GM18499 (cell line): ENCODE results near the gene SH3GL1.

Experiments
- ATAC-seq: cut with Tn5 transposase; IDR thresholded peaks from one replicate; pipeline ENCODE4 v1.9.1; 2021; ENCODE audit warnings: moderate number of reproducible peaks; ENCODE audit not compliant: insufficient read depth, unreplicated experiment

Gene SH3GL1, protein sequence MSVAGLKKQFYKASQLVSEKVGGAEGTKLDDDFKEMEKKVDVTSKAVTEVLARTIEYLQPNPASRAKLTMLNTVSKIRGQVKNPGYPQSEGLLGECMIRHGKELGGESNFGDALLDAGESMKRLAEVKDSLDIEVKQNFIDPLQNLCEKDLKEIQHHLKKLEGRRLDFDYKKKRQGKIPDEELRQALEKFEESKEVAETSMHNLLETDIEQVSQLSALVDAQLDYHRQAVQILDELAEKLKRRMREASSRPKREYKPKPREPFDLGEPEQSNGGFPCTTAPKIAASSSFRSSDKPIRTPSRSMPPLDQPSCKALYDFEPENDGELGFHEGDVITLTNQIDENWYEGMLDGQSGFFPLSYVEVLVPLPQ

DNA sequence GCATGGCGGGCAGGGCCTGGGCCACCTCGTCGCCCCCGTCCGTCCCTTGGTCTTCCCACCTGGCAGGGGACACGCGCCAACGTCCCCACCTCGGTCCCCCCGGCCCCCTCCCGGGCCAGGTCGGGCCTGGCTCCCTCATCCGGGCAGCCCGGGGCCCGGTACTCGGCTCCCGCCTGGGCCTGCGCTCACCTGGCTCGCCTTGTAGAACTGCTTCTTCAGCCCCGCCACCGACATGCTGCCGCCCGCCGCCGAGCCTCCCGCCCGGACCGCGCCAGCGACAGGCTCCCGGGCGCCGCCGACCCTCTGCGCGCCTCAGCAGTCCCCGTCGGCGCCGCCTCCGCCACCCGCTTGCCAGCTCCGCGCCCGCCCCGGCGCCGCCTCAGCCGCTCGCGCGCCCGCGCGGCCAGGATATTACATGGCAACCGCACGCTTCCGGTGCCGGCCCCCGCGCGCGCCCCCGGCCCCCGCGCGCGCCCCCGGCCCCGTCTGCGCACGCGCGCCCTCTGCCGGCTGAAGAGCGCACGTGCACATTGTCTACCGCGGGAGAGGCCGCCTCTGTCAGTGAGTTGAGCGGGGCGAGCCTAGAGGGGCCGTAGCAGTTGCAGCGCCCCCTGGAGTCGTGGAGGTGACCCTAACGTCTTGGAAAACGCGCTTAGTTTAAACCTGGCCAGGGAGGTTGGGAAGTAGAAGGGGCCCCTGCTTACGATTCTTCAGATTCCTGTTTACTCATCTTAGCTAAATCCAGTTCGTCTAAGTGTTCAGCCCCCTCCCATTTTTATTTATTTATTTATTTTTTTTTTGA lies at the start of gene SH3GL1:
SH3GL1 (minus strand) TSS at position 413 of the 802 bp plus-strand sequence; CDS start at position 234, 179 bp downstream.
- ATAC-seq = no peak

DNA sequence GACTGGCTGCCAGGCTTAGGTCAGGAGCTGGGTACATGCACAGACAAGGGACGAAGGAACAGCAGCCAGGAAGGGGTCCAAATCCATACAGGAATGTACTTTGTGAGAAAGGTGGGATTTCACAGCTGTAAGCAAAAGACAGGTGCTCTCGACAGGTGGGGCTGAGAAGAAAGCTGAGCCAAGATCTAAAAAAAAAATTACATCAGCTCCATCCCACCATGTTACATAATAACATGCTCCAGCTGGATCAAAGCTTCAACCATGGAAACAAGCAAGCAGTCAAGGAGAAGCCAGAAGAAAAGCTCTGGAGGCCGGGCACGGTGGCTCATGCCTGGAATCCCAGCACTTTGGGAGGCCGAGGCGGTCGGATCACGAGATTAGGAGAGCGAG lies 49.3 kb upstream of the SH3GL1 start:
- no peak for ATAC-seq

DNA sequence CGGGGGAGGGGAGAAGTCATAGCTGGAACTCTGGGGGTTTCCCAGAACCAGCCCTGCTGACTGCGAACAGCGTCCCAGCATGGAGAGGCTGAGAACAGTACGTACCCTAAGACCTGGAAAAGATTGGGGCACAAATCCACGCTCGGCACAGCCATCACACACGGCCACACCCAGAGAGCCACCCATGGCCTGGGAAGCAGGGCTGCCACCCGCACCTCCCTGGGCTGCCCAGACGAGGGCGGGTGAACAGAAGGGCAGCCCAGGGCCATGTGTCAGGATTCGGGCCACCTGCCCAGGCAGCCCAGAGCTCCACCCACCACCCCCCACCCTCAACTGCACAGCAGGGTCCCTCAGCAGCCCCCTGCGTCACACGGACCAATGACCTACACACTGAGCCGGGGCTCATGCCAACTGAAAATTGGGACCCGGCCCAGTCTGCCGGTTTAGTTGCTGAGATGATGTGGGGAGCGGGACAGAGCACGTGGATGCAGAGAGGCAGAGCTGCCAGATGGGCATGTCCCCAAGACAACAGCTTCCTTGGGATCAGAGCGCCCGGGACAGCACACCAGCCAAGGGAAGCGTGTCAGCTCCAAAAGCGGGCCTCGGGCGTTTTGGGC lies 48.8 kb upstream of the SH3GL1 start:
- ATAC-seq = no peak

DNA sequence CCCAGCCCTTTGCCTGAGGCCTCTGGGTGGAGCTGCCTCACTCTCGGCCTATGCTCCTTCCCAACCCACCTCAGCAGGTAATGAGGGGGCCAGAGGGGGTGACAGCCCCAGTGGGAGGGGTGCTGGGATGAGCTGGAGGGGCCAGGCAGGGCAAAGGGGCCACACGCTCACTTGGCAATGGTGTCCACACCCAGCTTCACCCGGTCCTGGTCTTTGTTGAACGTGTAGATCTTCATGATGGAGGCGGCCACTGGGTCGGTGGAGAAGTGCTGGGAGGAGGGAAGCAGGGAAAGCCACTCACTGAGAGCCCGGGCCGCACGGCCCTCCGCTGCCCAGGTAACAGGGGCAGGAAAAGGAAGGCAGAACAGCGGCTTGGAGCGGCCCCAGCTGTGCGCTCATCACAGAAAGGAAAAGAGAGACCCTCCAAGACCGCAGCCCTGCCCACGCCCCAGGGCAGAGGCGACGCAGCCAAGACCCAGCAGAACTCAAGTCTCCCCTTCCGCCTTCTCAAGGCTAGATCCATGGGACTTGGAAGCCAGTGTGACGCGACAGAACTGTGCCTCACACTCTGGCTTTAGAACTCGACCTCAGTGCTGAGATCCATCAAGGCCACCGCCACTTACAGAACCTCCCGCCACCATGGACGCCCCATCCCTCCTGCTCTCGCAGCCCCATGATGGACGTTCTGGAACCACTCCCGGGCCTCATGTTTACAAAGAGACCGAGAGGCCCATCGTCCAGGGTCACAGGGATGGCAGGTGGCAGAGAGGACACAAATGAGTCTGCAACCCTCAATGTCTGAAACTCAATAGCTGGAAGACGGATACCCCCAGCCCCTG lies 48.0 kb upstream of the SH3GL1 start:
- no peak for ATAC-seq

DNA sequence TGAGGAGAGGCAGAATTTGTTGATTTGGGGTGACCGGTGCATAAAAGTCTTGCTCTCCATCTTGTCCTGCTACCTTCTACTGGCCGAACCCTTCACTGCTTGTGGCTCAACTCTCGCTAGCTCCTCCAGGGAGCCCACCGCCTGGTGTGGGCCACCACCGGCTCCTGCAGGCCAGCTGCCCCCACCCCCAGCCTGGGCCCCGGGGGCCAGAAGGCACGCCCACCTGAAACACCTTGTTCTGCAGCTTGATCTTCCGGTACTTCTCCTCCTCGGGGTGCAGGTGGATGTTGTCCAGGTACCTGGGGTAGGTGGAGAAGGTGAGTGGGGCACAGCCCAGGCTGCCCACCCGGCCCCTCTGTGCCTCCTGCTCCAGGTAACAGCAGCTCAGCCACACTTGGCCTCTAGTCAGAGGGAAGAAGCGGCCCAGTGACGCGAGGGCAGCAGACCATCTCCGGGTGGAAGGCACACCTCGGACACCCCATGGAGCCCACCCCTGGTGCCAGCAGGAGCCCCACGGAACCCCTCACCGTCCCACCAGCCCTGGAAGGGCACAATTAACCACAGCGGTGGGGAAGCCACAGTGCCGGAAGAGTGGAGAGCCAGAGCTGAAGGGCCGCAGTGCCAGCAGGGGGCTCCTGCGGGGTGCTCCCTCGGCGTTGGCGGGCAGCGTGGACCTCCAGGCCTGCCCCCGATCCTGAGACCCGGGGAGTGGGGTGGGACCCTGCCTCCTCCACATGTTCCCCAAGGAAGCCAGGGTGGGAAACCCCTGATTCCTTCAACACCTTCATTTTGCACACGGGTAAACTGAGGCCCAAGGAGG lies 47.2 kb upstream of the SH3GL1 start:
- ATAC-seq = no peak

DNA sequence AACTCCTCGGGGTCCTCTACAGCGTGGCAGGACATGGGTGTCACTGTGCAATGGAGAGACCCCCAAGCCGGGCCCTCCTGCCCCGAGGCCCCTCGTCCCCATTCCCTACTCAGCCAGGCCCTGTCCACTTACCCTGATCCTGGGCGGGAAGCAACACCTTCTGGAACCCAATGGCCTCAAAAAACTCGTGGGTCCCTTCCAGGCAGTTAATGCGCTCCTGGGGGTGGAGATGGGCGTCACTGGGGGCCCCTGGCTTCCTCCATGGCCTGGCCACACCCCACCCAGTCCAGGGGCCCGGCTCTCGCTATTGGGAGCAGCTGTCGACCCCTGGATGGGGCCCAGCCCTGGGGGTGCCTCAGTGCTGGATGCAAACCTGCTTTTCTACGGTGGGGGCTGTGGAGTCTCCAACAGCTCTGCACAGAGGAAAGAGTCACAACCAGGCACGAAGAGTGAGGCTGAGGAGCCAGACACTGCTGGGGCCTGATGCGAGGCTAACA lies 46.4 kb upstream of the SH3GL1 start:
- ATAC-seq = no peak

DNA sequence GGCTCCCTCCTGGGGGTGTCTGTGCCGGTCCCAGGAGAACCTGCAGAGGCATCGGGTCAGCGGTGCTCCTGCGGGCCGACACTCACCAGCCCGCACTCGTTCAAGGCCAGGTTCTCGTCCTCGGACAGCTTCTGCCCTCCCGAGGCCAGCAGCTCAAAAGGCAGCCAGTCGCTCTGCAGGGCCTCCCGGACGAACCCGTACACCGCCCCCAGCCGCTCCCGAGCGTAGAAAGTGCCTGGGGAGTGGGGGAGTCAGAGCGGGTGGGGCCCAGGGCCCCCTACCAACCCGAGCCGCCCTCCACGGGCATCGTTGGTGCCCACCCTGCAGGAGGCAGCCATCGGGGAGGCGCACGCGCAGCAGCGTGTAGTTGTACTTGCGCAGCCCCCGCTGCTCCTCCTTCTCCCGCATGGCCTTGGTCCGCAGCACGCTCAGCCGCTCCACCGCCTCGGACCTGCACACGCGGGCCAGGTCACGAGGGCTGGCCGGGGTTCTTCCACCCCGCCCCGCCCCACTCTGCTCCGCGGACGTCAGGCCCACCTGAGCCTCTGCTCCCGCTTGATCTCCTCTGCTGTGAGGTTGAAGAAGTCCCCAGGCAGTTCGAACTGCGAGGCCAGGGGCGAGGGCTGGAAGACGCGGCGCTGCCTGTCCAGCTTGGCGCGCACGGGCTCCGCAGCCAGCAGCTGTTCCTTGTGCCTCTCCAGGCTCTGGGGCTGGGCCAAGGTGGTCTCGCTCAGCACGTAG lies 45.8 kb upstream of the SH3GL1 start:
- ATAC-seq = no peak

DNA sequence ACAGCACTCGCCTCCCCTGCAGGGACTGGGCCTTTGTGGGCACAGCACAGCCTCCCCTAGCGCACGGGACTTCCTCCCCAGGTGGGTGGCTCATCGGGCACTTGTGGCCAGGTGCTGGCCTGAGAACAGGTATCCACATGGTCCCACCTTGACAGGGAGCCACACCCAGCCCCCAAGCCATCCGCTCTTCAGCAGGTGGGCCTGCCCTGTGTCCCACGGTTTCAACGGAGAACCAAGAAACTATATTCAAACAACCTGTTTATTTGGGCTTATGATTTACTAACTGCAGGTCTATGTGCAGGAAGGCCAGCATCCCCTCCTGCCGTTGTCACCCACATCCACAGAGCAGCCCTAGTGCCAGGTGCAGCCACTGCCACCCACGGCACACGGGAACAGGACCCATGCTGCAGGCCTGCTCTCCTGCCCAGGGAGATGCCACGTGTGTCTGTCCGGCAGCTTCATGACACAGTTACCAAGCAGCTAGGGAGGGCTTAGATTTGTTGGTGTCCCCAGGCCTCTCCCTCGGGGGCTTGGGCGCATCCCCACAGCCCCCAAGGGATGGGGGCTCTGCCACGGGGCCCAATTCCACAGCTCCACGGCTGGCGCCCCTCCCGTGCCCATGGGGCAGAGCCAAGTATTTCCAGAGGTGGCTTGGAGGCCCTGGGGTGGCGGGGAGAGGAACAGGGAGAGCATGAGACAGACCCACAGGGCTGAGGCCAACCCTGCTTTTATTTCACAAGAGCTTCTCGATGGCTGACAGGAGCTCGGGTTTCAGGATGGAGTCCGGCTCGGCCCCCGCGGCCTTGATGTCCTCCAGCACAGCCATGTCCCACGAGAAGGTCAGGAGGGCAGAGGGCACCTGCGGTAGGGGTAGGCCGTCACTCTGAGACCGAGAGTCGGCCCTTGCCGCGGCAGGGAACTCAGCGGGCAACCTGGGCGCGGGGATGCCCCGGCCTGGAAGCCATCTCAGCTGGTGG lies 44.7 kb upstream of the SH3GL1 start:
- no peak for ATAC-seq

DNA sequence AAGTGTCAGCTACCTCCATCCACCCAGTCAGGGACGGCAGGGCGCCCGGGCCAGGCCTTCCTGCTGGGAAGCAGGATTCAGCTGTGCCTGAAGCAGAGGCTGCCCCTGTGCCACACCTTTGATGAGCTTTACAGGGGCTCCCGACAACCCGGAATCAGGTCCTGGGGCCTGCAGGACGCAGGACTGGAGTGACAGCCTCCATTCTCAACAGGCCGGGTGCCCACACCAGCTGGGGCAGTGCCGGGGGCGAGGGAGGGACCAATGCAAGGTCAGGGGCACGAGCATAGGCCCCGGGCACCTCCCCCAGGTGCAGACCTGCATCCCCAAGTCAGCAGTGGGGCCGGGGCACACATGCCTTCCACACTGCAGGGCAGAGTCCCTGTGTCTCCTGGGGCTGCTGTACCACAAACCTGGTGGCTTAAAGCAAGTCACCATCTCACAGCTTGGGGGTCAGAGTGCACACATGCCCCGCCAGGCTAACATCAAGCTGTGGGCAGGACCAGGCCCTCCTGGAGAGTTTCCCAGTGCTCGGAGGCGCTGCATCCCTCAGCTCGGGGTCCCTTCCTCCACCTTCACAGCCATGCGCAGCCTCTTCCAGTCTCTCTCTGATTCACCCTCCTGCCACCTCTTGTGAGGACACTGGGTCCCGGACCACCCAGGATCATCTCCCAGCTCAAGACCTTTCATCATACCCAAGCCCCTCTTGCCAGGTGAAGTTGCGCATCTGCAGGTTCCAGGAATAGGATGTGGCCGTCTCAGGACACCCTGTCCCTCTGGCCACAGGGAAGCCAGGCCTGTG lies 43.8 kb upstream of the SH3GL1 start:
- no peak for ATAC-seq

DNA sequence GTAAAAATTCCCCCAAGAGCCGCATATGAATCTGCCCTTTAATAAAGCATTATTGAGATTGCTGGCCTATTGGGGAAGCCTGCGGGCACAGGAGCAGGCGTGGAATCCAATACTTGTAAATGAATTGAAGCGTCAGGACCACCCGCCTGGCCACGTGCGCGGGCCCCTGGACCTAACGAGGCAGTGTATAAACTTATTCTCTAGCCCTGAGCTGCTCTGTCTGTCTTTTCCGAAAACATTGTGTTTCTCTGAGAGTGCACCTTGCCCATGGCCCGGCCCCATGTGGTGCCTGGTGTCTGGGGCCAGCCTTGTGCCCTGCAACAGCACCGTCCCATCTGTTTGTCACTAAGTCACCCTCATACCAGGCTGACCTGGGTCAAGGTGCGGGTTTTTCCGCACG lies 42.8 kb upstream of the SH3GL1 start:
- ATAC-seq = no peak

DNA sequence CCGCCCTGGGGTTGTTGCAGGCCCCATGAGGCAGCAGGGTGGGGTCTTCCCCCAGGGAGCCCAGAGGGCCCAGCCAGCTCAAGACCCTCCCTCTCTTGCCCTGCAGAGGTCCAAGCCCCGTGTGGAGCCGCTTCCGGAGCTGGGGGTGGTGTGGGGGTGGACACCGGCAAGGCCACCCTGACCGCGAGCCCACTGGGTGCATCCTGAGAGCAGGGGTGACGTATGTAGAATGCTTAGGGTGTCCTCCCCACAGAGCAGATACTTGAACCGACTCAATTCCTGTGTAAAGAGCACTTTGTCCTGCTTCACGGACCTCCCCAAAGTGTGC lies 42.4 kb upstream of the SH3GL1 start:
- ATAC-seq = no peak

DNA sequence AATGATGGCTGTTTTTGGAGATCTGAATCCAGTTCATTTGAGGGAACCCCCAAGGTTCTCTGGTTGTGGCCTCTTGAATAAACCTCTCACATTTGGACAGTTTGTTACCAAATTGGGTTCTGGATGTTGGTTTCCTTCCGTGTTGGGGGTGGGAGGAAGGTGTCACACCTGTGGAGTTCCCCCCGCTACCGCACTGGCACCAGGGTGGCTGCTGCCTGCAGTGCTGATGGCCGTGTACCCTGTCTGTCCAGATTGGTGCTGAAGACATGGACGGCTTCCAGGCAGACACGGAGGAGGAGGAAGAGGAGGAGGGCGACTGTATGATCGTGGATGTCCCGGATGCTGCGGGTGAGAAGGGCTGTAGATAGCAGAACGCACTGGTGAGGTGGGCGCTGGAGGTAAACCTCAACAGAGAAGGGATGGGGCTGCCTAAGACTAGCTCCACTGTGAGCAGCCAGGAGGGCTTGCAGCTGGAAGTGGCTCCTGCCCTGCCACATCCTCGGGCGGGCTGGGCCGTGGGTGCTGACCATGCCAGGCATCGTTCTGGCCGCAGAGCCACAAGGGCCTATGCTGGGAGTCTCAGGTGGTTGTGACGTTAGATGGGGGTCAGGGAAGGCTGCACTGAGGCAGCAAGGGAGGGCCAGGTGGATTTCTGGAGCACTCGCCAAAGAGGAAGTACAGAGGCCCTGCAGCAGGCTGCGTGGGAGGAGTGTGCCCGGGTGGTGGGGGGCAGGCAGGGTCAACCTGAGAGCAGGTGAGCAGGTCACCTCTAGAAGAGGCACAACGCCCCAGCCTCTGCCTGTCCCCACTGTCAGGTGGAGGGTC lies 41.9 kb upstream of the SH3GL1 start:
- ATAC-seq = no peak

DNA sequence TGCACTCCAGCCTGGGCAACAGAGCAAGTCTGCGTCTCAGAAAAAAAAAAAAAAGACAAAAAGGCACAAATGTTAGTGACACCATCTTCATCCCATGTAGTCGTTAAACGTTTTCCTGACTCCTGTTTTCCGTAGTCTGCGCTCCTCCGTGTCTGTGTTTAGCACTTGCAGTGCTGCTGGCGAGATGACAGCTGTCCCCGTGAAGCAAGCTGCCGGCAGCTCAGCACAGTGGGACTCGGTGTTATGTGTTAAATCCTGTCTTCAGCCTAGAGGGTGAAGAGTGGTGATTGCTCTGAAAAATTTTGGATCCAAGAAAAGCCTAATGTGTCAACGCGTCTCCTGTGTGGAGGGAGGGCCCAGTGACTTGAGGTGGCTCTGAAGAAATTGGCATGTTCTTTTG lies 38.9 kb upstream of the SH3GL1 start:
- no peak for ATAC-seq

DNA sequence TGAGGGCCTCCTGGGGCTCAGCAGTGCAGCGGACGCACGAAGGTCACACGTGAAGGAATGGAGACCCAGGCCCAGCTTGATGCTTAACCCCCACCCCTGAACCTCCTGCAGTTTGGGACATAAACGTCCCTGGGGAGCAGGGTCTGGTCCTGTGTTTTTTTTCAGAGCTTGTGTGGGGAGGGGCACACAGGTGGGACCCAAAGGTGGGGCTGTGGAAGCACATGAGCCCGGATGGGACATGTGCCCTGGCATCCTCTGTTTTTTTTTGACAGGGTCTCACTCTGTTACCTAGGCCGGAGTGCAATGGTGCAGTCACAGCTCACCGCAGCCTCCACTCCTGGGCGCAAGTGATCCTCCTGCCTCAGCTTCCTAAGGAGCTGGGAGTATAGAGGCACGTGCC lies 36.8 kb upstream of the SH3GL1 start:
- ATAC-seq = no peak

DNA sequence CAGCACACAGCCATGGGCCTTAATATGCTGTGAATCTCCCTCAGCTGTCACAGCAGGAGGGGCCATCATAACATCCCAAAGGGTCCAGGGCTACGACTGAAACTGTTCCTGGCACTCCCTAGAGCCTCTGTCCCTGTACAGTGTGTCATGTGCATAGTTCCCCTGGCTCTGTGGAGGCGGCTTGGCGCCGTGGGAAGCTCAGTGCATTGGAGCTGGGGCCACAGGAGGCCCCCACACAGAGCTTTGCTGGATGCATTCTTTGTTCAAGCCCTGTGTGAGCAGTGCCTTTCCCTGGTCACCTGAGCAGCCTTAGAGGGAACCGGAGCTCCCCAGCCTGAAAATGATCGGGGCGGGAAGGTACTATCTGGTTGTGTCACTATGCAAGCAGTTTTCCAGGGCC lies 35.9 kb upstream of the SH3GL1 start:
- ATAC-seq = no peak

DNA sequence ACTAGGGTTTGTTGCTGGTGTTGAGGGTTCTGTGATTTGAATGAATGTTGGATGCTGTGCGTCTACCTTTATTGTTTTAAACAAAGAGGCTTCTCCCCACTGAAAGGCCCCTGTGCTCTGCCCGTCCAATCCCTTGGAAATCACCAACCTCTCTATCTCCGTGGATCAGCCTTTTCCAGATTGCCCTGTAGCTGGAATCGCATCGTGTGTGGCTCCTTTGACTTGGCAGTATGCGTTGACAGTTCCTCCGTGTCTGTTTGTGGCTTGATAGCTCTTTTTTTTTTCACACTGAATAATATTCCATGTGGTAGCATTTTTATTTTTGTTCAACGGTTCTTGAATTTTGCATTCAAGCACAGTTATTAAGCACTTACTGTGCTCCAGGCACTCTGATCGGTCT lies 34.0 kb upstream of the SH3GL1 start:
- no peak for ATAC-seq
